H1 (cell line): ENCODE results near the gene DRD2. TPM values are rescaled to one million over a fixed set of nuclear protein-coding genes. Genes with fewer than 3 reads are reported as not detected.

ENCODE experiments used
- CTCF ChIA-PET: fragments of 300-600 bp; sonication (Branson Sonifier 250); formaldehyde crosslinking; loops from one replicate; lab custom pipeline; 2021; ENCODE audit not compliant: partially characterized antibody; lab: Charles Lee
- POLR2A ChIA-PET: fragments of 300-600 bp; sonication (Branson Sonifier 250); formaldehyde crosslinking; loops from one replicate; lab custom pipeline; 2021; ENCODE audit warnings: inconsistent platforms; ENCODE audit not compliant: partially characterized antibody; lab: Charles Lee
- DNase-seq, 2 experiments: peaks; one replicate each; pipeline versions ENCODE4 v3.0.0 to v3.0.0-alpha.2; 2010 to 2022; ENCODE audit warnings: low spot score in 2 of 2, low read depth in 1 of 2, mixed read lengths in 1 of 2
- FAIRE-seq: peaks from 2 replicates; lab custom pipeline; 2011; peaks lifted over from hg19 to GRCh38; lab: Jason Lieb, UNC
- H2AFZ ChIP-seq: 2 replicates; pipeline ENCODE4 v1.8.1; 2012; ENCODE audit warnings: low read length, inconsistent platforms
- H2AK5ac ChIP-seq: 2 replicates; pipeline ENCODE4 v1.6.1; 2013; ENCODE audit warnings: low read depth, low read length
- H2BK120ac ChIP-seq: replicated peaks from 2 replicates; pipeline ENCODE3; 2013; ENCODE audit warnings: low read depth, low read length, inconsistent platforms
- H2BK12ac ChIP-seq: 2 replicates; pipeline ENCODE4 v1.6.1; 2013; ENCODE audit warnings: low read depth, low read length
- H2BK15ac ChIP-seq: 2 replicates; pipeline ENCODE4 v1.6.1; 2013; ENCODE audit warnings: low read length
- H2BK20ac ChIP-seq: 2 replicates; pipeline ENCODE4 v1.6.1; 2013; ENCODE audit warnings: low read length
- H2BK5ac ChIP-seq: 2 replicates; pipeline ENCODE4 v1.6.1; 2013; ENCODE audit warnings: low read depth, low read length
- H3K14ac ChIP-seq: 2 replicates; pipeline ENCODE4 v1.6.1; 2013; ENCODE audit warnings: inconsistent platforms; ENCODE audit not compliant: insufficient read length
- H3K18ac ChIP-seq: 2 replicates; pipeline ENCODE4 v1.6.1; 2013; ENCODE audit warnings: low read length; ENCODE audit errors: extremely low read depth
- H3K23ac ChIP-seq: 2 replicates; pipeline ENCODE4 v1.6.1; 2013; ENCODE audit warnings: inconsistent platforms; ENCODE audit not compliant: insufficient read length
- H3K23me2 ChIP-seq: 2 replicates; pipeline ENCODE4 v1.6.1; 2013; ENCODE audit warnings: low read depth, low read length
- H3K27ac ChIP-seq: 2 replicates; pipeline ENCODE4 v1.6.1; 2011; ENCODE audit warnings: low read depth, low read length, inconsistent platforms
- H3K27me3 ChIP-seq, 4 experiments: replicated peaks in 1 of 4; 1 replicate in 1 of 4; 2 replicates in 3 of 4; pipeline versions ENCODE4 v1.6.1 to v1.8.1; 2011 to 2013; ENCODE audit warnings: low read length in 3 of 4, mild to moderate bottlenecking in 3 of 4, inconsistent platforms in 2 of 4, mixed read lengths in 2 of 4, moderate library complexity in 1 of 4; ENCODE audit not compliant: control insufficient read depth in 3 of 4, insufficient read depth in 3 of 4; ENCODE audit errors: extremely low read depth in 1 of 4
- H3K36me3 ChIP-seq, 4 experiments: 2 replicates each; pipeline versions ENCODE4 v1.6.1 to v1.8.1; 2011 to 2013; ENCODE audit warnings: mild to moderate bottlenecking in 4 of 4, low read length in 3 of 4, moderate library complexity in 2 of 4, control low read depth in 1 of 4, inconsistent platforms in 1 of 4; ENCODE audit not compliant: insufficient read depth in 4 of 4, control insufficient read depth in 2 of 4
- H3K4ac ChIP-seq: replicated peaks from 2 replicates; pipeline ENCODE3; 2013; ENCODE audit warnings: low read length, low read depth, mixed read lengths, inconsistent platforms; ENCODE audit not compliant: insufficient read length
- H3K4me1 ChIP-seq, 4 experiments: replicated peaks in 1 of 4; 1 replicate in 1 of 4; 2 replicates in 3 of 4; pipeline versions ENCODE4 v1.6.1 to v1.8.1; 2011 to 2013; ENCODE audit warnings: low read length in 3 of 4, inconsistent platforms in 2 of 4, mixed read lengths in 1 of 4; ENCODE audit not compliant: insufficient read depth in 4 of 4, control insufficient read depth in 3 of 4
- H3K4me2 ChIP-seq, 2 experiments: 2 replicates each; pipeline versions ENCODE4 v1.6.1 to v1.8.1; 2011 to 2013; ENCODE audit warnings: low read depth in 2 of 2, low read length in 2 of 2, control low read depth in 1 of 2, inconsistent platforms in 1 of 2, mild to moderate bottlenecking in 1 of 2; ENCODE audit not compliant: insufficient read depth in 1 of 2
- H3K4me3 ChIP-seq, 4 experiments: fragments of 200-600, 300-600 bp in 1 of 4; sonication (generic), shearing (Covaris generic), sonication (Bioruptor Twin) in 1 of 4; 2 replicates each; pipeline versions ENCODE4 v1.5.1 to v1.8.1; 2011 to 2016; ENCODE audit warnings: low read length in 4 of 4, low read depth in 3 of 4, control low read depth in 2 of 4, inconsistent platforms in 2 of 4, mild to moderate bottlenecking in 2 of 4, mixed read lengths in 1 of 4, moderate library complexity in 1 of 4; ENCODE audit not compliant: insufficient read depth in 2 of 4; ENCODE audit errors: extremely low read depth in 1 of 4
- H3K56ac ChIP-seq: replicated peaks from 2 replicates; pipeline ENCODE3; 2013; ENCODE audit warnings: low read depth, mild to moderate bottlenecking, mixed read lengths, low read length, inconsistent platforms; ENCODE audit not compliant: insufficient read length
- H3K79me1 ChIP-seq: 2 replicates; pipeline ENCODE4 v1.6.1; 2013; ENCODE audit warnings: low read depth, low read length, control low read depth
- H3K79me2 ChIP-seq, 2 experiments: 2 replicates each; pipeline versions ENCODE4 v1.6.1 to v1.8.1; 2012 to 2013; ENCODE audit warnings: low read length in 2 of 2, mild to moderate bottlenecking in 2 of 2, inconsistent platforms in 1 of 2; ENCODE audit not compliant: insufficient read depth in 2 of 2, control insufficient read depth in 1 of 2
- H3K9ac ChIP-seq, 4 experiments: replicated peaks in 1 of 4; 1 replicate in 1 of 4; 2 replicates in 3 of 4; pipeline versions ENCODE4 v1.6.1 to v1.8.1; 2011 to 2013; ENCODE audit warnings: low read depth in 3 of 4, low read length in 3 of 4, control low read depth in 2 of 4, mild to moderate bottlenecking in 2 of 4, moderate library complexity in 2 of 4, inconsistent platforms in 1 of 4; ENCODE audit errors: extremely low read depth in 1 of 4
- H3K9me3 ChIP-seq, 2 experiments: 2 replicates each; pipeline versions ENCODE4 v1.6.1 to v1.8.1; 2012 to 2013; ENCODE audit warnings: mild to moderate bottlenecking in 2 of 2, moderate library complexity in 2 of 2, control low read depth in 1 of 2, inconsistent platforms in 1 of 2, low read depth in 1 of 2, low read length in 1 of 2, mixed read lengths in 1 of 2; ENCODE audit not compliant: insufficient read depth in 2 of 2
- H4K20me1 ChIP-seq, 2 experiments: replicated peaks in 1 of 2; 2 replicates each; pipeline versions ENCODE3 to v1.8.1; 2011 to 2013; ENCODE audit warnings: inconsistent platforms in 2 of 2, low read length in 2 of 2, mild to moderate bottlenecking in 1 of 2; ENCODE audit not compliant: insufficient read depth in 2 of 2, control insufficient read depth in 1 of 2
- H4K5ac ChIP-seq: 2 replicates; pipeline ENCODE4 v1.6.1; 2013; ENCODE audit warnings: low read length, low read depth, mixed read lengths, inconsistent platforms; ENCODE audit not compliant: insufficient read length
- H4K8ac ChIP-seq: 2 replicates; pipeline ENCODE4 v1.8.0; 2013; ENCODE audit warnings: mild to moderate bottlenecking, moderate library complexity, low read length, inconsistent platforms; ENCODE audit not compliant: insufficient read depth; ENCODE audit errors: extremely low read depth
- H4K91ac ChIP-seq: replicated peaks from 2 replicates; pipeline ENCODE3; 2013; ENCODE audit warnings: low read length, mixed read lengths, inconsistent platforms; ENCODE audit not compliant: insufficient read length
- CBX5 ChIP-seq: fragments of 300-800, 300-1000 bp; sonication (generic); IDR thresholded peaks from 2 replicates; pipeline ENCODE4 v1.7.1; 2016; ENCODE audit warnings: antibody characterized with exemption, low read length, low read depth
- EGR1 ChIP-seq: IDR thresholded peaks from 2 replicates; pipeline ENCODE4 v1.6.1; 2011; ENCODE audit warnings: low read depth, low read length, borderline replicate concordance
- GABPA ChIP-seq: IDR thresholded peaks from 2 replicates; pipeline ENCODE4 v1.6.1; 2011; ENCODE audit warnings: mild to moderate bottlenecking, low read length, moderate library complexity, borderline replicate concordance; ENCODE audit not compliant: insufficient read depth
- POU5F1 ChIP-seq: IDR thresholded peaks from 2 replicates; pipeline ENCODE4 v1.6.1; 2011; ENCODE audit warnings: low read depth, mild to moderate bottlenecking, low read length, moderate library complexity
- RBBP5 ChIP-seq: IDR thresholded peaks from 2 replicates; pipeline ENCODE4 v1.7.1; 2012; ENCODE audit warnings: low read depth, mild to moderate bottlenecking, inconsistent platforms, low read length, moderate library complexity, borderline replicate concordance
- SAP30 ChIP-seq: fragments of 300-600 bp; sonication (generic); IDR thresholded peaks from 2 replicates; pipeline ENCODE4 v1.7.1; 2012; ENCODE audit warnings: low read length, moderate library complexity, mild to moderate bottlenecking, inconsistent platforms; ENCODE audit not compliant: insufficient read depth, insufficient replicate concordance
- WGBS, 2 experiments: shearing (Covaris generic) in 1 of 2; methylation state at CpG; one replicate each; pipeline versions ENCODE4 v1.1.6 to v1.1.7; 2013 to 2015; ENCODE audit warnings: low lambda C conversion rate in 2 of 2, mixed read lengths in 2 of 2, inconsistent platforms in 1 of 2, low coverage in 1 of 2, missing lambda C conversion rate in 1 of 2; ENCODE audit not compliant: insufficient replicate concordance in 2 of 2, insufficient coverage in 1 of 2, insufficient read length in 1 of 2; ENCODE audit errors: extremely low coverage in 1 of 2, missing lambda C conversion rate in 1 of 2; 5-methylcytosine and 5-hydroxymethylcytosine counted together
- polyA plus RNA-seq, 7 experiments: library from polyadenylated mRNA; depleted of rRNA in 3 of 7; stranded (reverse) in 5 of 7; unstranded in 2 of 7; fragments of >200 nt in 5 of 7; fragments of 200-250 nt in 2 of 7; gene quantifications; 1 replicate in 5 of 7; 2 replicates in 1 of 7; 4 replicates in 1 of 7; pipeline versions ENCODE4 v1.2.1 to v1.2.3, GENCODE V29; 2011 to 2013; ENCODE audit warnings: missing spikeins in 2 of 7, mixed read lengths in 2 of 7
- total RNA-seq: library from RNA; stranded (reverse); fragmentation: NEBNext Ultra II Directional; extraction: Animal tissue kit (Norgen Biotek cat#: 25700); gene quantifications from 2 replicates; pipeline ENCODE4 v1.2.1, GENCODE V29; 2021

The DRD2 gene
- total and polyA plus RNA-seq, 2 of the 8 experiments (the other 6 are each of a cell fraction or from before 2014, with no cell fraction given) = 0.26 to 0.41 TPM

DNA sequence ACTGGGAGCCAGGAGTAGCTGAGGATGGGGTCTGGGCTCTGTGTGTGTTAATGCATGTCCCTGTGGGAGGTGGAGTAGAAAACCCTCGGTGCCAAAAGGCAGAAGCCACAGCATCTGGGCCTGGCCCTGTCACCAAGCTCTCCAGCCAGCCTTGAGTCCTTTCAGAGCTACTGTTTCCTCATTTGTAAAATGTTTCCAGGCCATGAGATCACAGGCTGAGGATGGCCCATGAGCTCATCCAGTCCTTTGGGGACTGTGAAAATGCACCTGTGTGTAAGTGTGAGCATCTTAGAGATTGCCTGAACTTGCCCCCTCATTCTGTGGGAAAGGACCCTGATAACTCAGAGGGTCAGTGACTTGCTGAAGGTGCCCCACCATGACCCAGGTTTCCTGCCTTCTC, 78.5 kb downstream of the DRD2 start:
- POLR2A ChIA-PET = interaction anchor here (1.2 kb wide), 1 partner anchor 12 kb away, joined by 4 read pairs; no protein-coding TSS in a partner anchor
- WGBS, 2 experiments = 100% methylated on average over 1 of the region's 1 CpG; no CpG with 5 or more reads in 1 of the 2 experiments

More for the DNA sequence above, 78.5 kb downstream of the DRD2 start:
- Histone ChIP-seq H4K91ac (no peak overlapping the region), H3K18ac (no peak overlapping the region), H2BK20ac (no peak overlapping the region), H2AK5ac (no peak overlapping the region)
- no peak for TF ChIP-seq RBBP5
- no peak for TF ChIP-seq EGR1
- TF ChIP-seq SAP30 = no peak
- no peak for TF ChIP-seq GABPA
- TF ChIP-seq CBX5 = no peak
- no peak for TF ChIP-seq POU5F1
- TF ChIP-seq, all 59 proteins: peak for 0
- Histone ChIP-seq H3K4ac (no peak overlapping the region), H2BK15ac (no peak overlapping the region), H3K14ac (no peak overlapping the region), H2BK5ac (no peak overlapping the region), H3K27me3 (no peaks in the 10 kb centered on the region), H3K9ac (no peak overlapping the region), H3K9me3 (no peaks in the 10 kb centered on the region), H4K8ac (no peak overlapping the region), H3K23me2 (no peaks in the 10 kb centered on the region), H2BK120ac (no peak overlapping the region), H3K27ac (no peak overlapping the region), H3K4me2 (no peak overlapping the region), H4K5ac (no peak overlapping the region), H3K79me2 (no peaks in the 10 kb centered on the region), H3K23ac (no peak overlapping the region), H3K4me1 (no peaks in the 10 kb centered on the region), H2BK12ac (no peak overlapping the region), H3K36me3 (no peaks in the 10 kb centered on the region), H4K20me1 (no peaks in the 10 kb centered on the region), H3K79me1 (no peaks in the 10 kb centered on the region), H2AFZ (no peak overlapping the region), H3K56ac (no peak overlapping the region), H3K4me3 (no peak overlapping the region)
- CTCF ChIA-PET = interaction anchor here (0.6 to 3.4 kb wide), 4 partner anchors 7 to 38 kb away, joined by 3 to 10 read pairs (median 6); partner anchors contain the start of gene ANKK1
- no peak for FAIRE-seq
- DNase-seq = no peak
